MM.1S (cell line): Measurements from ENCODE around the gene MAGEC3.
"Not testable (repeated sequence)": the region's sequence is repeated elsewhere in the genome, so short reads cannot be mapped to it uniquely, and the experiment has no call there.

Experiments used
- DNase-seq: peaks from one replicate; pipeline ENCODE4 v3.0.0-alpha.2; 2015
- H2AFZ ChIP-seq: fragments of 300-600 bp; sonication (generic); 2 replicates; pipeline ENCODE4 v1.6.0; 2016; ENCODE audit warnings: antibody characterized with exemption, low read length
- H3F3A ChIP-seq: fragments of 300-600 bp; sonication (generic); 2 replicates; pipeline ENCODE4 v1.6.1; 2016; ENCODE audit warnings: mild to moderate bottlenecking, antibody characterized with exemption, low read length, moderate library complexity, mixed read lengths; ENCODE audit not compliant: insufficient read depth
- H3K27ac ChIP-seq: fragments of 300-600 bp; sonication (generic); 2 replicates; pipeline ENCODE4 v1.5.1; 2016; ENCODE audit warnings: mild to moderate bottlenecking, low read length
- H3K27me3 ChIP-seq: fragments of 300-600 bp; sonication (generic); replicated peaks from 2 replicates; pipeline ENCODE4 v1.6.0; 2016; ENCODE audit warnings: low read length; ENCODE audit not compliant: insufficient read depth
- H3K36me3 ChIP-seq: fragments of 300-600 bp; sonication (generic); replicated peaks from 2 replicates; pipeline ENCODE4 v1.6.1; 2016; ENCODE audit warnings: mild to moderate bottlenecking, low read length, mixed read lengths; ENCODE audit not compliant: insufficient read depth
- H3K4me1 ChIP-seq: fragments of 300-600 bp; sonication (generic); 2 replicates; pipeline ENCODE4 v1.6.1; 2016; ENCODE audit warnings: low read length, mixed read lengths
- H3K4me2 ChIP-seq: fragments of 300-600 bp; sonication (generic); 2 replicates; pipeline ENCODE4 v1.6.0; 2016; ENCODE audit warnings: low read depth, low read length
- H3K4me3 ChIP-seq: fragments of 300-600 bp; sonication (generic); 2 replicates; pipeline ENCODE4 v1.5.1; 2016; ENCODE audit warnings: low read length, mixed read lengths
- H3K79me2 ChIP-seq: fragments of 300-600 bp; sonication (generic); 2 replicates; pipeline ENCODE4 v1.6.1; 2016; ENCODE audit warnings: mixed run types, low read length, mixed read lengths
- H3K9ac ChIP-seq: fragments of 300-600 bp; sonication (generic); 2 replicates; pipeline ENCODE4 v1.6.1; 2016; ENCODE audit warnings: low read length, mixed read lengths
- H3K9me2 ChIP-seq: fragments of 300-600 bp; sonication (generic); replicated peaks from 2 replicates; pipeline ENCODE4 v1.6.1; 2016; ENCODE audit warnings: mild to moderate bottlenecking, low read length, mixed read lengths; ENCODE audit not compliant: insufficient read depth
- H3K9me3 ChIP-seq: fragments of 300-600 bp; sonication (generic); replicated peaks from 2 replicates; pipeline ENCODE4 v1.6.1; 2016; ENCODE audit warnings: mild to moderate bottlenecking, low read length, mixed read lengths; ENCODE audit not compliant: insufficient read depth
- H4K20me1 ChIP-seq: fragments of 300-600 bp; sonication (generic); 2 replicates; pipeline ENCODE4 v1.6.1; 2016; ENCODE audit warnings: mild to moderate bottlenecking, low read length, moderate library complexity, mixed read lengths; ENCODE audit not compliant: insufficient read depth
- CTCF ChIP-seq: fragments of 300-600 bp; sonication (generic); IDR thresholded peaks from 2 replicates; pipeline ENCODE4 v1.5.1; 2016; ENCODE audit warnings: antibody characterized with exemption, low read length, mixed read lengths
- EZH2 ChIP-seq: fragments of 300-600 bp; sonication (generic); optimal IDR thresholded peaks from 2 replicates; pipeline ENCODE3; 2017; ENCODE audit warnings: low read depth, mild to moderate bottlenecking, antibody characterized with exemption, low read length, mixed read lengths
- EZH2phosphoT487 ChIP-seq: fragments of 300-600 bp; sonication (generic); IDR thresholded peaks from 2 replicates; pipeline ENCODE4 v1.6.1; 2018; ENCODE audit warnings: antibody characterized with exemption, low read length

Gene MAGEC3

GRCh38 chrX:141839856-141840255 lies 1.7 kb downstream of the MAGEC3 start:
- H3F3A ChIP-seq = no peaks in the 10 kb centered on the region
- H3K4me1 ChIP-seq = no peaks in the 10 kb centered on the region
- no peaks in the 10 kb centered on the region for H4K20me1 ChIP-seq
- no peak overlapping the region for H3K4me3 ChIP-seq
- no peak overlapping the region for H3K9ac ChIP-seq
- no peak overlapping the region for H3K27ac ChIP-seq
- no peak overlapping the region for H3K4me2 ChIP-seq
- no peaks in the 10 kb centered on the region for H3K27me3 ChIP-seq
- no peaks in the 10 kb centered on the region for H3K9me2 ChIP-seq
- DNase-seq = no peak
- no peaks in the 10 kb centered on the region for H3K36me3 ChIP-seq
- no peak overlapping the region for H2AFZ ChIP-seq
- TF ChIP-seq EZH2 = no peak
- no peak for TF ChIP-seq EZH2phosphoT487
- TF ChIP-seq CTCF = no peak
- no peaks in the 10 kb centered on the region for H3K79me2 ChIP-seq
- H3K9me3 ChIP-seq = no peaks in the 10 kb centered on the region

GRCh38 chrX:141857479-141857878 lies 19.4 kb downstream of the MAGEC3 start:
- no peak overlapping the region for H3K27ac ChIP-seq
- no peak overlapping the region for H3K9ac ChIP-seq
- H3K9me2 ChIP-seq = no peaks in the 10 kb centered on the region
- no peaks in the 10 kb centered on the region for H3K27me3 ChIP-seq
- no peaks in the 10 kb centered on the region for H3K9me3 ChIP-seq
- no peak overlapping the region for H2AFZ ChIP-seq
- no peaks in the 10 kb centered on the region for H3K79me2 ChIP-seq
- no peaks in the 10 kb centered on the region for H4K20me1 ChIP-seq
- no peak overlapping the region for H3K4me3 ChIP-seq
- no peaks in the 10 kb centered on the region for H3K36me3 ChIP-seq
- H3K4me1 ChIP-seq = no peaks in the 10 kb centered on the region
- no peak overlapping the region for H3K4me2 ChIP-seq
- TF ChIP-seq EZH2phosphoT487 (no peak), CTCF (no peak), EZH2 (no peak)
- DNase-seq = no peak
- H3F3A ChIP-seq = no peaks in the 10 kb centered on the region

- H3K36me3 ChIP-seq = no peaks in the 10 kb centered on the region
- H3K4me1 ChIP-seq = no peaks in the 10 kb centered on the region
- no peaks in the 10 kb centered on the region for H3K9me3 ChIP-seq
- DNase-seq = no peak
- no peaks in the 10 kb centered on the region for H3F3A ChIP-seq
- no peak overlapping the region for H3K4me2 ChIP-seq
- H3K4me3 ChIP-seq = no peak overlapping the region
- no peaks in the 10 kb centered on the region for H3K27me3 ChIP-seq
- TF ChIP-seq EZH2 (no peak), CTCF (peak; percentile 21; the same call in 1 of the 2 replicates), EZH2phosphoT487 (no peak)
- no peak overlapping the region for H3K9ac ChIP-seq
- no peaks in the 10 kb centered on the region for H4K20me1 ChIP-seq
- H3K79me2 ChIP-seq = no peaks in the 10 kb centered on the region
- no peak overlapping the region for H2AFZ ChIP-seq
- H3K27ac ChIP-seq = no peak overlapping the region
- H3K9me2 ChIP-seq = no peaks in the 10 kb centered on the region
Measured at GRCh38 chrX:141879616-141880015, 41.5 kb downstream of the MAGEC3 start.

- H3F3A ChIP-seq, H3K9ac ChIP-seq, H3K36me3 ChIP-seq, H3K27me3 ChIP-seq, H3K79me2 ChIP-seq, H3K4me2 ChIP-seq, H3K9me3 ChIP-seq, H3K9me2 ChIP-seq, H4K20me1 ChIP-seq, DNase-seq, H3K4me1 ChIP-seq, H2AFZ ChIP-seq, H3K4me3 ChIP-seq, H3K27ac ChIP-seq: not testable (repeated sequence)
Measured at GRCh38 chrX:141888811-141889210, 50.7 kb downstream of the MAGEC3 start.
